SU-DHL-6 (cell line): ENCODE measurements around the gene PXDN.

Source experiments
- EZH2phosphoT487 ChIP-seq: fragments of 200-600 bp; sonication (generic), shearing (Covaris generic); conservative IDR thresholded peaks from 2 replicates; pipeline ENCODE4 v1.6.1; 2018; ENCODE audit warnings: mild to moderate bottlenecking, antibody characterized with exemption, low read length, moderate library complexity, mixed read lengths
- TF ChIP-seq, protein P1 (sequence below): fragments of 200-600 bp; sonication (generic); IDR thresholded peaks from one replicate; pipeline ENCODE4 v1.5.1; 2017; ENCODE audit warnings: antibody characterized with exemption, mild to moderate bottlenecking, low read length, moderate library complexity; ENCODE audit not compliant: insufficient read depth, poor library complexity, severe bottlenecking

DNA sequence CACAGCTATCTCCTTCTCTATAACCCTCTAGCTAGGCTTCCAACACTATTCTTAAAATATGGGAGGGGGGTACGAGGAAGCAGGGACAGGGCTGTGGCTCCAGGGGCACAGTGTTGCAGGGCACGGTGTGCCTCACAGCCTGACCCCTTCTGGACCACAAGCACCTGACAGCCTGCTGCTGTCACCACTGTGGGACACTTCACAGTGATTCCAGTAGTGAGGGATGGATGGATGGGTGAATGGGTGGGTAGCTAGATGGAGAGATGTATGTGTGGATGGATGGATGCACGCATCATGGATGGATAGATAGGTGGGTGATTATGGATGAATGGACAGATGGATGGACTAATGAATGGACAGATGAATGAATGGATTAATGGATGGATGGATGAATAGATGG is 21.6 kb downstream of the PXDN start:
- TF ChIP-seq, protein P1, sequence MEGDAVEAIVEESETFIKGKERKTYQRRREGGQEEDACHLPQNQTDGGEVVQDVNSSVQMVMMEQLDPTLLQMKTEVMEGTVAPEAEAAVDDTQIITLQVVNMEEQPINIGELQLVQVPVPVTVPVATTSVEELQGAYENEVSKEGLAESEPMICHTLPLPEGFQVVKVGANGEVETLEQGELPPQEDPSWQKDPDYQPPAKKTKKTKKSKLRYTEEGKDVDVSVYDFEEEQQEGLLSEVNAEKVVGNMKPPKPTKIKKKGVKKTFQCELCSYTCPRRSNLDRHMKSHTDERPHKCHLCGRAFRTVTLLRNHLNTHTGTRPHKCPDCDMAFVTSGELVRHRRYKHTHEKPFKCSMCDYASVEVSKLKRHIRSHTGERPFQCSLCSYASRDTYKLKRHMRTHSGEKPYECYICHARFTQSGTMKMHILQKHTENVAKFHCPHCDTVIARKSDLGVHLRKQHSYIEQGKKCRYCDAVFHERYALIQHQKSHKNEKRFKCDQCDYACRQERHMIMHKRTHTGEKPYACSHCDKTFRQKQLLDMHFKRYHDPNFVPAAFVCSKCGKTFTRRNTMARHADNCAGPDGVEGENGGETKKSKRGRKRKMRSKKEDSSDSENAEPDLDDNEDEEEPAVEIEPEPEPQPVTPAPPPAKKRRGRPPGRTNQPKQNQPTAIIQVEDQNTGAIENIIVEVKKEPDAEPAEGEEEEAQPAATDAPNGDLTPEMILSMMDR, result no peak
- no peak for TF ChIP-seq EZH2phosphoT487
